HEK293 (cell line): Measurements from ENCODE around the gene HDGF.

Source experiments
- CTCF ChIA-PET: fragments of 350-600 bp; formaldehyde crosslinking; extraction: SDS; loops from one replicate; lab custom pipeline; 2021; ENCODE audit warnings: antibody characterized with exemption; lab: Yijun Ruan, JAX
- POLR2A ChIA-PET: fragments of 300-600 bp; formaldehyde crosslinking; extraction: SDS; loops from one replicate; lab custom pipeline; 2020; ENCODE audit warnings: antibody characterized with exemption, inconsistent platforms; lab: Yijun Ruan, JAX
- H3K27ac ChIP-seq: fragments of 200-500 bp; sonication (Bioruptor generic); 2 replicates; pipeline ENCODE4 v1.5.1; 2014; ENCODE audit warnings: low read depth, low read length, control low read depth, inconsistent platforms; ENCODE audit errors: extremely low read depth
- H3K36me3 ChIP-seq, 2 experiments: fragments of 200-500 bp in 1 of 2; sonication (Bioruptor generic) in 1 of 2; 1 replicate in 1 of 2; 2 replicates in 1 of 2; pipeline ENCODE4 v1.5.1; 2014 to 2017; ENCODE audit warnings: inconsistent platforms in 2 of 2, low read length in 2 of 2; ENCODE audit not compliant: control insufficient read depth in 2 of 2, insufficient read depth in 1 of 2
- H3K4me1 ChIP-seq: fragments of 200-500 bp; sonication (Bioruptor generic); 2 replicates; pipeline ENCODE4 v1.5.1; 2014; ENCODE audit warnings: mild to moderate bottlenecking, low read length, inconsistent platforms; ENCODE audit not compliant: control insufficient read depth, insufficient read depth
- H3K4me3 ChIP-seq: 2 replicates; pipeline ENCODE4 v1.5.1; 2011; ENCODE audit warnings: low read depth, mild to moderate bottlenecking, control low read depth, low read length, moderate library complexity
- H3K9me3 ChIP-seq: fragments of 200-500 bp; sonication (Bioruptor generic); 2 replicates; pipeline ENCODE4 v1.5.1; 2014; ENCODE audit warnings: low read depth, low read length, inconsistent platforms; ENCODE audit not compliant: control insufficient read depth, insufficient read depth
- EGR2 ChIP-seq: fragments of 450-650 bp; formaldehyde crosslinking; IDR thresholded peaks from 2 replicates; pipeline ENCODE4 v1.5.1; 2016; ENCODE audit warnings: low read depth, missing biosample characterization, missing genetic modification characterization
- GLIS2 ChIP-seq: fragments of 450-650 bp; formaldehyde crosslinking; IDR thresholded peaks from 2 replicates; pipeline ENCODE4 v1.5.1; 2016; ENCODE audit warnings: missing biosample characterization, missing genetic modification characterization
- INSM2 ChIP-seq: fragments of 450-650 bp; formaldehyde crosslinking; IDR thresholded peaks from 2 replicates; pipeline ENCODE4 v1.5.1; 2016; ENCODE audit warnings: missing biosample characterization, missing genetic modification characterization
- MEIS1 ChIP-seq: sonication (generic); formaldehyde crosslinking; IDR thresholded peaks from 2 replicates; pipeline ENCODE4 v1.8.1; 2022; ENCODE audit warnings: missing genetic modification reagents, mild to moderate bottlenecking, borderline replicate concordance
- PRDM2 ChIP-seq: fragments of 450-650 bp; formaldehyde crosslinking; IDR thresholded peaks from 2 replicates; pipeline ENCODE4 v1.5.1; 2016; ENCODE audit warnings: missing biosample characterization, missing genetic modification characterization, borderline replicate concordance
- ZBTB10 ChIP-seq: fragments of 450-650 bp; formaldehyde crosslinking; IDR thresholded peaks from 2 replicates; pipeline ENCODE4 v1.5.1; 2016; ENCODE audit warnings: missing biosample characterization, missing genetic modification characterization
- ZBTB17 ChIP-seq: fragments of 450-650 bp; formaldehyde crosslinking; IDR thresholded peaks from 2 replicates; pipeline ENCODE4 v1.5.1; 2016; ENCODE audit warnings: missing biosample characterization, missing genetic modification characterization
- ZBTB26 ChIP-seq: fragments of 450-650 bp; formaldehyde crosslinking; optimal IDR thresholded peaks from 2 replicates; pipeline ENCODE3; 2016; ENCODE audit warnings: missing biosample characterization, mild to moderate bottlenecking, missing genetic modification characterization
- ZEB2 ChIP-seq: fragments of 450-650 bp; formaldehyde crosslinking; IDR thresholded peaks from 2 replicates; pipeline ENCODE4 v1.5.1; 2016; ENCODE audit warnings: missing biosample characterization, missing genetic modification characterization
- ZFHX2 ChIP-seq: fragments of 450-650 bp; formaldehyde crosslinking; conservative IDR thresholded peaks from 2 replicates; pipeline ENCODE4 v1.5.1; 2016; ENCODE audit warnings: missing biosample characterization, missing genetic modification characterization
- ZFP69B ChIP-seq: fragments of 450-650 bp; formaldehyde crosslinking; IDR thresholded peaks from 2 replicates; pipeline ENCODE4 v1.5.1; 2016; ENCODE audit warnings: missing biosample characterization, missing genetic modification characterization
- ZNF10 ChIP-seq: fragments of 450-650 bp; formaldehyde crosslinking; IDR thresholded peaks from 2 replicates; pipeline ENCODE4 v1.5.1; 2017; ENCODE audit warnings: missing biosample characterization, missing genetic modification characterization
- ZNF121 ChIP-seq: fragments of 450-650 bp; formaldehyde crosslinking; IDR thresholded peaks from 2 replicates; pipeline ENCODE4 v1.5.1; 2016; ENCODE audit warnings: missing biosample characterization, missing genetic modification characterization
- ZNF2 ChIP-seq: fragments of 450-650 bp; formaldehyde crosslinking; IDR thresholded peaks from 2 replicates; pipeline ENCODE4 v1.5.1; 2016; ENCODE audit warnings: missing biosample characterization, missing genetic modification characterization
- ZNF341 ChIP-seq: fragments of 450-650 bp; formaldehyde crosslinking; IDR thresholded peaks from 2 replicates; pipeline ENCODE4; 2016; ENCODE audit warnings: low read depth, missing biosample characterization, missing genetic modification characterization
- ZNF350 ChIP-seq: fragments of 450-650 bp; formaldehyde crosslinking; IDR thresholded peaks from 2 replicates; pipeline ENCODE4 v1.5.0; 2017; ENCODE audit warnings: missing biosample characterization, mild to moderate bottlenecking, missing genetic modification characterization
- ZNF501 ChIP-seq: fragments of 450-650 bp; formaldehyde crosslinking; IDR thresholded peaks from 2 replicates; pipeline ENCODE4 v1.5.1; 2016; ENCODE audit warnings: missing biosample characterization, missing genetic modification characterization
- ZNF621 ChIP-seq: fragments of 450-650 bp; formaldehyde crosslinking; IDR thresholded peaks from 2 replicates; pipeline ENCODE4 v1.5.1; 2017; ENCODE audit warnings: missing biosample characterization, missing genetic modification characterization
- ZNF704 ChIP-seq: fragments of 450-650 bp; formaldehyde crosslinking; IDR thresholded peaks from 2 replicates; pipeline ENCODE4 v1.5.1; 2016; ENCODE audit warnings: missing biosample characterization, missing genetic modification characterization
- ZNF76 ChIP-seq: fragments of 450-650 bp; formaldehyde crosslinking; IDR thresholded peaks from 2 replicates; pipeline ENCODE4; 2016; ENCODE audit warnings: low read depth, missing biosample characterization, missing genetic modification characterization, borderline replicate concordance
- ZNF843 ChIP-seq: fragments of 450-650 bp; formaldehyde crosslinking; IDR thresholded peaks from 2 replicates; pipeline ENCODE4 v1.5.1; 2016; ENCODE audit warnings: missing biosample characterization, missing genetic modification characterization

HDGF gene

GRCh38 chr1:156728599-156729462 is 22.6 kb downstream of the HDGF start, which contains the start of gene ISG20L2 (continued):
- TF ChIP-seq PRDM2 (tag by site-specific recombination), result no peak
- TF ChIP-seq ZNF350, result no peak
- peak; percentile 100 for TF ChIP-seq ZBTB10 (tag by site-specific recombination)
- TF ChIP-seq ZNF121 (tag by site-specific recombination), result no peak
- no peak for TF ChIP-seq MEIS1

- peak within 1 kb of the TSS; percentile 85 for H3K4me3 ChIP-seq
- POLR2A ChIA-PET, result interaction anchor here (0.6 to 4.8 kb wide), 35 partner anchors 9 to 200 kb away, joined by 3 to 84 read pairs (median 4); partner anchors contain the start of genes HAPLN2, HDGF, MRPL24 and NES
- H3K27ac ChIP-seq, result peak within 1 kb of the TSS; percentile 72
- CTCF ChIA-PET, result interaction anchor here (0.6 to 10.1 kb wide), 18 partner anchors 12 to 200 kb away, joined by 3 to 526 read pairs (median 12); partner anchors contain the start of genes CRABP2, INSRR, MRPL24 and NES
- peaks cover 0 to 57% of the 10 kb centered on the region in 2 experiments; a peak in 1 of 3 replicates for H3K36me3 ChIP-seq
- H3K4me1 ChIP-seq, result peaks cover 7% of the 10 kb centered on the region
- H3K9me3 ChIP-seq, result no peaks in the 10 kb centered on the region
- TF ChIP-seq ZNF621 (tag by site-specific recombination), result no peak
- peak; percentile 26; the same call in 1 of the 2 replicates for TF ChIP-seq EGR2
- TF ChIP-seq GLIS2 (tag by site-specific recombination), result peak; percentile 86
- 0 out of 2 replicates have a peak, but pooled peaks have one; percentile 13 for TF ChIP-seq ZFP69B (tag by site-specific recombination)
- TF ChIP-seq ZNF76 (tag by site-specific recombination), result peak; percentile 65
- peak; percentile 79 for TF ChIP-seq ZBTB26
- TF ChIP-seq INSM2 (tag by site-specific recombination), result peak; percentile 30; the same call in 1 of the 2 replicates
- TF ChIP-seq ZNF843 (tag by site-specific recombination), result no peak
- 0 out of 2 replicates have a peak, but pooled peaks have one; percentile 43 for TF ChIP-seq ZNF2 (tag by site-specific recombination)
- 0 out of 2 replicates have a peak, but pooled peaks have one; percentile 48 for TF ChIP-seq ZNF501 (tag by site-specific recombination)
- TF ChIP-seq ZNF704 (tag by site-specific recombination), result no peak
- TF ChIP-seq ZFHX2 (tag by site-specific recombination), result 0 out of 2 replicates have a peak, but pooled peaks have one; percentile 24
- no peak for TF ChIP-seq ZNF341 (tag by site-specific recombination)
- TF ChIP-seq ZBTB17 (tag by site-specific recombination), result peak; percentile 90
- no peak for TF ChIP-seq ZNF10
- TF ChIP-seq ZEB2 (tag by site-specific recombination), result peak; percentile 53; the same call in 1 of the 2 replicates
Measured at GRCh38 chr1:156727926-156728598, 23.4 kb downstream of the HDGF start, which contains the start of gene METTL25B. Gene METTL25B, plus strand, starts transcription at chr1:156728469. Its CDS starts 636 bp downstream, at chr1:156729105.
